GM12878 (cell line): ENCODE data around the gene BTBD7. TPM values are rescaled to one million over a fixed set of nuclear protein-coding genes. Genes with fewer than 3 reads are reported as not detected.

Experiments used
- BCL11A ChIP-seq: IDR thresholded peaks from 2 replicates; pipeline ENCODE4 v1.6.1; 2011; ENCODE audit warnings: low read depth, low read length
- BHLHE40 ChIP-seq, 2 experiments: fragments of 450-650 bp in 1 of 2; IDR thresholded peaks; 2 replicates each; pipeline ENCODE4 v1.6.1; 2011 to 2017; ENCODE audit warnings: low read depth in 2 of 2, borderline replicate concordance in 1 of 2, improper control_type of control experiment in 1 of 2, low read length in 1 of 2, mild to moderate bottlenecking in 1 of 2
- BRCA1 ChIP-seq: IDR thresholded peaks from 2 replicates; pipeline ENCODE4 v1.6.1; 2011; ENCODE audit warnings: low read depth, low read length, improper control_type of control experiment
- CBX3 ChIP-seq: fragments of 200-600 bp; sonication (generic); IDR thresholded peaks from 2 replicates; pipeline ENCODE4 v1.6.1; 2016; ENCODE audit warnings: low read depth, borderline replicate concordance
- CEBPB ChIP-seq, 2 experiments: fragments of 150-350 bp in 1 of 2; IDR thresholded peaks; 2 replicates each; pipeline ENCODE4 v1.6.1; 2012 to 2014; ENCODE audit warnings: low read depth in 2 of 2, low read length in 2 of 2, borderline replicate concordance in 1 of 2, inconsistent platforms in 1 of 2
- CREM ChIP-seq: IDR thresholded peaks from 2 replicates; pipeline ENCODE4 v1.6.1; 2014; ENCODE audit warnings: antibody characterized with exemption, low read depth
- GABPA ChIP-seq: IDR thresholded peaks from 2 replicates; pipeline ENCODE4 v1.6.1; 2014; ENCODE audit warnings: antibody characterized with exemption, low read depth, mild to moderate bottlenecking, inconsistent platforms
- IKZF2 ChIP-seq, 2 experiments: fragments of 450-650 bp; IDR thresholded peaks; 2 replicates each; pipeline ENCODE4 v1.6.1; 2017; ENCODE audit warnings: mild to moderate bottlenecking in 2 of 2, moderate library complexity in 2 of 2
- MEF2A ChIP-seq: IDR thresholded peaks from 2 replicates; pipeline ENCODE4 v1.6.1; 2011; ENCODE audit warnings: low read depth, mild to moderate bottlenecking, low read length, moderate library complexity; ENCODE audit not compliant: insufficient read depth
- NFIC ChIP-seq: IDR thresholded peaks from 2 replicates; pipeline ENCODE4 v1.6.1; 2012; ENCODE audit warnings: low read depth, mild to moderate bottlenecking, inconsistent platforms, low read length, moderate library complexity
- NR2F1 ChIP-seq: fragments of 450-650 bp; conservative IDR thresholded peaks from 2 replicates; pipeline ENCODE4 v1.6.1; 2017; ENCODE audit warnings: mild to moderate bottlenecking
- PML ChIP-seq: IDR thresholded peaks from 2 replicates; pipeline ENCODE4 v1.6.1; 2012; ENCODE audit warnings: low read length, inconsistent platforms
- SPI1 ChIP-seq: IDR thresholded peaks from 2 replicates; pipeline ENCODE4 v1.6.1; 2011; ENCODE audit warnings: low read depth, mild to moderate bottlenecking, low read length, moderate library complexity, borderline replicate concordance; ENCODE audit not compliant: insufficient read depth
- SREBF1 ChIP-seq: IDR thresholded peaks from 2 replicates; pipeline ENCODE4 v1.6.1; 2012; ENCODE audit warnings: mild to moderate bottlenecking, low read length
- SREBF2 ChIP-seq: IDR thresholded peaks from 2 replicates; pipeline ENCODE4 v1.6.1; 2012; ENCODE audit warnings: mild to moderate bottlenecking, low read length
- polyA plus RNA-seq, 11 experiments: library from polyadenylated mRNA; depleted of rRNA in 4 of 11; unstranded in 6 of 11; stranded (reverse) in 5 of 11; fragments of >200 nt; fragmentation: Nextera tagmentation in 4 of 11; fragmentation: Illumina TruSeq in 1 of 11; extraction: Ambion mirVana in 4 of 11; extraction: Trizol in 1 of 11; gene quantifications; 1 replicate in 1 of 11; 2 replicates in 10 of 11; pipeline versions ENCODE4 v1.2.1 to v1.2.3, GENCODE V29; 2011 to 2016; ENCODE audit warnings: inconsistent platforms in 2 of 11, missing spikeins in 2 of 11, low read depth in 1 of 11
- total RNA-seq, 4 experiments: library from RNA; depleted of rRNA in 3 of 4; stranded (reverse); fragments of >200 nt in 3 of 4; fragmentation: Illumina TruSeq in 1 of 4; extraction: Trizol in 1 of 4; gene quantifications; 2 replicates each; pipeline versions ENCODE4 v1.2.1 to v1.2.3, GENCODE V29; 2013 to 2021
- TF ChIP-seq, protein P1 (sequence below): fragments of 450-650 bp; IDR thresholded peaks from 2 replicates; pipeline ENCODE4 v1.6.1; 2018; ENCODE audit warnings: mild to moderate bottlenecking, low read depth, moderate library complexity; ENCODE audit not compliant: partially characterized antibody
- TF ChIP-seq, protein P2 (sequence below): fragments of 450-650 bp; conservative IDR thresholded peaks from 2 replicates; pipeline ENCODE4 v1.6.1; 2017; ENCODE audit warnings: mild to moderate bottlenecking, moderate library complexity
- TF ChIP-seq, protein P3 (sequence below): IDR thresholded peaks from 2 replicates; pipeline ENCODE4 v1.6.1; 2011; ENCODE audit warnings: low read depth, mild to moderate bottlenecking, low read length, moderate library complexity, borderline replicate concordance; ENCODE audit errors: extremely low read depth

The BTBD7 gene
- total and polyA plus RNA-seq, 10 of the 15 experiments (the other 5 are each of a cell fraction or from before 2014, with no cell fraction given) = 3.6 to 17.0 (median 9.6) TPM

DNA sequence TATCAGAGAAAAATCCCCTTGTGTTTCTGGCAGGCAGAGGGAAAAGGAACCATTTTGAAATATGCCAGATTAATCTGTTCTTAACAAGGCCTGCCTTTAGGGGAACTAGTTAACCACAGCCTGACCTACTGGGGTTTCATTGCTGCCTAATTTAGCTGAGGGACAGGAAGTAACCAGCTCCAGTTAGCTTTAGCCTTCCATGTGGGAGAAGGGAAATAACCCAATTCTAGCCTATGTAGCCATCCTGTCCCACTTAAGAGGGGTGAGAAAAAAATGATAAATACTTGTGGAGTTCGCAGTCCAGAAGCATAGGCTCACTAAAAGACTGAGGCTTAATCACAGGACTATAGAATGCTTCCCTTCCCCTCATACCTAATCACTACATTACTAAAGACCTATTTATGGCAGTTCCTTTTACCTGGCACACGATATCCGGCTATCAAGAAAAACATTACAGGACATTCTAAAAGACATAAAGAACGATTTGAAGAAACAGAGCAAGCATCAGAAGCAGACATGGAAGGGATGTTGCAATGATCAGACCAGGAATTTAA is 37.0 kb upstream of the BTBD7 start (continued):
- TF ChIP-seq, protein P1, sequence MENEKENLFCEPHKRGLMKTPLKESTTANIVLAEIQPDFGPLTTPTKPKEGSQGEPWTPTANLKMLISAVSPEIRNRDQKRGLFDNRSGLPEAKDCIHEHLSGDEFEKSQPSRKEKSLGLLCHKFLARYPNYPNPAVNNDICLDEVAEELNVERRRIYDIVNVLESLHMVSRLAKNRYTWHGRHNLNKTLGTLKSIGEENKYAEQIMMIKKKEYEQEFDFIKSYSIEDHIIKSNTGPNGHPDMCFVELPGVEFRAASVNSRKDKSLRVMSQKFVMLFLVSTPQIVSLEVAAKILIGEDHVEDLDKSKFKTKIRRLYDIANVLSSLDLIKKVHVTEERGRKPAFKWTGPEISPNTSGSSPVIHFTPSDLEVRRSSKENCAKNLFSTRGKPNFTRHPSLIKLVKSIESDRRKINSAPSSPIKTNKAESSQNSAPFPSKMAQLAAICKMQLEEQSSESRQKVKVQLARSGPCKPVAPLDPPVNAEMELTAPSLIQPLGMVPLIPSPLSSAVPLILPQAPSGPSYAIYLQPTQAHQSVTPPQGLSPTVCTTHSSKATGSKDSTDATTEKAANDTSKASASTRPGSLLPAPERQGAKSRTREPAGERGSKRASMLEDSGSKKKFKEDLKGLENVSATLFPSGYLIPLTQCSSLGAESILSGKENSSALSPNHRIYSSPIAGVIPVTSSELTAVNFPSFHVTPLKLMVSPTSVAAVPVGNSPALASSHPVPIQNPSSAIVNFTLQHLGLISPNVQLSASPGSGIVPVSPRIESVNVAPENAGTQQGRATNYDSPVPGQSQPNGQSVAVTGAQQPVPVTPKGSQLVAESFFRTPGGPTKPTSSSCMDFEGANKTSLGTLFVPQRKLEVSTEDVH = no peak
- TF ChIP-seq PML (peak; percentile 66; the same call in 1 of the 2 replicates), MEF2A (peak; percentile 91), CBX3 (no peak), BRCA1 (no peak), GABPA (0 out of 2 replicates have a peak, but pooled peaks have one; percentile 32), CEBPB (IDR thresholded peaks at IDR 0.05; ENCODE audit: borderline replicate concordance in 1 of 2, low read depth in 2 of 2, low read length in 2 of 2) (no peak), NR2F1 (peak; percentile 93), BCL11A (peak; percentile 81), SREBF1 (no peak), SPI1 (peak; percentile 55), SREBF2 (no peak), NFIC (peak; percentile 85), BHLHE40 (IDR thresholded peaks at IDR 0.05; ENCODE audit: borderline replicate concordance in 1 of 2, low read depth in 2 of 2, low read length in 1 of 2) (no peak), IKZF2 (IDR thresholded peaks at IDR 0.05) (peak; percentile 95), CREM (no peak)
- TF ChIP-seq, protein P2, sequence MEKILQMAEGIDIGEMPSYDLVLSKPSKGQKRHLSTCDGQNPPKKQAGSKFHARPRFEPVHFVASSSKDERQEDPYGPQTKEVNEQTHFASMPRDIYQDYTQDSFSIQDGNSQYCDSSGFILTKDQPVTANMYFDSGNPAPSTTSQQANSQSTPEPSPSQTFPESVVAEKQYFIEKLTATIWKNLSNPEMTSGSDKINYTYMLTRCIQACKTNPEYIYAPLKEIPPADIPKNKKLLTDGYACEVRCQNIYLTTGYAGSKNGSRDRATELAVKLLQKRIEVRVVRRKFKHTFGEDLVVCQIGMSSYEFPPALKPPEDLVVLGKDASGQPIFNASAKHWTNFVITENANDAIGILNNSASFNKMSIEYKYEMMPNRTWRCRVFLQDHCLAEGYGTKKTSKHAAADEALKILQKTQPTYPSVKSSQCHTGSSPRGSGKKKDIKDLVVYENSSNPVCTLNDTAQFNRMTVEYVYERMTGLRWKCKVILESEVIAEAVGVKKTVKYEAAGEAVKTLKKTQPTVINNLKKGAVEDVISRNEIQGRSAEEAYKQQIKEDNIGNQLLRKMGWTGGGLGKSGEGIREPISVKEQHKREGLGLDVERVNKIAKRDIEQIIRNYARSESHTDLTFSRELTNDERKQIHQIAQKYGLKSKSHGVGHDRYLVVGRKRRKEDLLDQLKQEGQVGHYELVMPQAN = no peak
- TF ChIP-seq, protein P3, sequence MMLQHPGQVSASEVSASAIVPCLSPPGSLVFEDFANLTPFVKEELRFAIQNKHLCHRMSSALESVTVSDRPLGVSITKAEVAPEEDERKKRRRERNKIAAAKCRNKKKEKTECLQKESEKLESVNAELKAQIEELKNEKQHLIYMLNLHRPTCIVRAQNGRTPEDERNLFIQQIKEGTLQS = no peak
